Non-pigmented ciliary epithelial cell (primary cell): ENCODE results near the gene KRT16.
"Not testable (repeated sequence)": the region's sequence is repeated elsewhere in the genome, so short reads cannot be mapped to it uniquely, and the experiment has no call there.

Source experiments
- DNase-seq: peaks from one replicate; pipeline ENCODE4 v3.0.0-alpha.2; 2010; ENCODE audit warnings: low read depth

KRT16 gene

GRCh38 chr17:41582061-41582968, 30.3 kb downstream of the KRT16 start:
- DNase-seq, result not testable (repeated sequence)

- DNase-seq, result no peak
Measured at GRCh38 chr17:41581366-41582060, 31.1 kb downstream of the KRT16 start.

- DNase-seq, result no peak
Measured at GRCh38 chr17:41580687-41581365, 31.7 kb downstream of the KRT16 start.

GRCh38 chr17:41580244-41580575, 32.4 kb downstream of the KRT16 start:
- DNase-seq, result no peak

GRCh38 chr17:41579484-41580243, 32.9 kb downstream of the KRT16 start:
- peak; percentile 20 for DNase-seq

GRCh38 chr17:41578971-41579370, 33.6 kb downstream of the KRT16 start:
- DNase-seq, result no peak

- no peak for DNase-seq
Measured at GRCh38 chr17:41578538-41578937, 34.0 kb downstream of the KRT16 start.

- DNase-seq, result not testable (repeated sequence)
Measured at GRCh38 chr17:41576740-41577139, 35.8 kb downstream of the KRT16 start.

GRCh38 chr17:41575336-41575735, 37.2 kb downstream of the KRT16 start:
- DNase-seq, result no peak

GRCh38 chr17:41571561-41572434, 40.8 kb downstream of the KRT16 start, which contains the start of gene KRT9:
Gene KRT9, minus strand, starts transcription at chr17:41572059. Its CDS starts 67 bp downstream, at chr17:41571992.
- no peak for DNase-seq

GRCh38 chr17:41567317-41567716, 45.2 kb downstream of the KRT16 start:
- no peak for DNase-seq

GRCh38 chr17:41565338-41565737, 47.2 kb downstream of the KRT16 start:
- DNase-seq, result no peak

GRCh38 chr17:41563607-41564170, 48.9 kb downstream of the KRT16 start:
- no peak for DNase-seq

- DNase-seq, result no peak
Measured at GRCh38 chr17:41561554-41561953, 51.0 kb downstream of the KRT16 start.
